HL-60/S4 (cell line): Measurements from ENCODE around the gene UBA7.

Experiments used
- in situ Hi-C: fragments of 300-500 bp; cut with MboI; formaldehyde crosslinking; loops from 2 replicates; pipeline ENCODE4 v1.14.3; 2022; ENCODE audit warnings: low sequenced_read_pairs

UBA7 gene

DNA sequence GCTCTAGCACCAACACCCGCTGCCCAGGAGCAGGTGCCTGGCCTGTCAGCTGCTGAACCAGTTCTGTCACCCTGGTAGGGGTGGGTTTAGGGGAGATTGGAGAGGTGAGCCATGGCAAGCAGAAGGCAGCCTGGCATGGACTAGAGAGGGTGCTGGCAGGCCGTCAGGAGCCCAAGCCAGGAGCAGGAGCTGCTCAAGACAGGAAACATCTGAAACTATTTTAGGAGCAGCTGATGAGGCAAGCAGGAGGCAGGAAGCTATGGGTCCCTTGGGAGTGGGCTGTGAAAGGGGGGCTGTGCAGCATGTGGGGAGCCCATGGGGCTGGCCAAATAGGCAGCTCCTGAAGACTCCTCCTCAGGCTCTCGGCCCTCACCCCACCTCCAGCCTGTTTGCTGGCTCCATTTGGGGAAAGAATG lies 8.4 kb downstream of the UBA7 start:
- in situ Hi-C loops: no loop called here

DNA sequence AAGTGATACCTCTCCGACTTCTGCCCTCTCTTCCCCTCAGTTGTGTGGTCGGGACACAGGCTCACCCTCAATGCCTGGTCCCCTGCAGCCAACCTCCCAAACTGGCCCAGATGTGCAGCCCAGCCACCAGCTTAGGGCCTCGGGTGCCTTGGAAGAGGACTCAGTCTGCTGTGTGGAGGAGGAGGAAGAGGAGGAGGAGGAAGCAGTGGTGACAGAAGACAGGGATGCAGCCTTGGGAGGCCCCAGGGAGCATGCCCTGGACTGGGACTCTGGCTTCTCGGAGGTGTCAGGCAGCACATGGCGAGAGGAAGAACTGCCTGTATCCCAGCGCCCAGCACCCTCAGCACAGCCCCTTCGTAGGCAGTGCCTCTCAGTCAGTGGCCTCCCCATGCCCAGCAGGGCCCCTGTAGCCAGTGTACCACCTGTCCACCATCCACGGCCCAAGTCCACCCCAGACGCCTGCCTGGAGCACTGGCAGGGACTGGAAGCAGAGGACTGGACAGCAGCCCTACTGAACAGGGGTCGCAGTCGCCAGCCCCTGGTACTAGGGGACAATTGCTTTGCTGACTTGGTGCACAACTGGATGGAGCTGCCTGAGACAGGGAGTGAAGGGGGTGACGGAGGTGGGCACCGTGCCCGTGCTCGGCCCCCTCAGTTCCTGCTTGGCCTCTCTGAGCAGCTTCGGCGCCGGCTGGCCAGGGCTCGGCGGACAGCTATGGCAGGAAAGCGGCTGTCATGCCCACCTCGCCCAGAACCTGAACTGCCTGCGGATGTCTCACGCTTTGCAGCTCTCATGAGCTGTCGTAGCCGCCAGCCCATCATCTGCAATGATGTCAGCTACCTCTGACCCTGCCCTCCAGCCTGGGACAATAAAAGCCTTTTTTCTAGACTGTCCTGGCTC lies 9.4 kb downstream of the UBA7 start:
- in situ Hi-C loops: no loop called here

DNA sequence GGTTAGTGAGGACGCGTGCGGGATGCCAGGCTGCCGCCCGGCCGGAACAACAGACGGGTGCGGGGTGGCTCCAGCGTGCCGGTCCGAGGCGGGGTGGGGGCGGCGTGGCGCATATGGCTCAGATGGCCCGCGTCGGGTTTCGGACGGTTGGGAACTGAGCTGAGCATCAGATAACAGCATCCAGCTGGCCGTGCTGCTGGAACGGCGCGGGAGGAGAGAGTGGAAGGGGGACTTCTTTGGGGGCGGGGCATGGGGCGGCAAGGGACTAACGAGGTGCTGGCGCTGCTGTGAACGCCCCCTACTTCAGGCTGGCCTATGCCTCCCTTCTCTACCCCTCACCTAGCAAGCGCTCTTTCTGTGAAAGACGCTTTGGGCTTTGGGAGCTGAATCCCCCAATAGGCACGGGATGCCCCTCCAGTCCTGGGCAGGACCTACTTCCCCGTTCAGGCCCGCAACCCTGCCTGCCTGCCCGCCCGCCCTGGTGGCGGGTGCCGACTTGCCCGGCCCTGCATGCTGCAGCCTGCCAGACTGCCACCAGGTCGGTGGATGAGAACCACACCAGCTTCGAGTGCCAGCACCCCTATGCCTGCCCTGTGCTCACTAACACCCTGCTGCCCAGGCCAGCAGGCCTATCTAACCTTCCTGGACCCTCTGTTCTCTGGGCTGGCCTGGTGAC lies 10.2 kb downstream of the UBA7 start:
- in situ Hi-C loops: no loop called here

DNA sequence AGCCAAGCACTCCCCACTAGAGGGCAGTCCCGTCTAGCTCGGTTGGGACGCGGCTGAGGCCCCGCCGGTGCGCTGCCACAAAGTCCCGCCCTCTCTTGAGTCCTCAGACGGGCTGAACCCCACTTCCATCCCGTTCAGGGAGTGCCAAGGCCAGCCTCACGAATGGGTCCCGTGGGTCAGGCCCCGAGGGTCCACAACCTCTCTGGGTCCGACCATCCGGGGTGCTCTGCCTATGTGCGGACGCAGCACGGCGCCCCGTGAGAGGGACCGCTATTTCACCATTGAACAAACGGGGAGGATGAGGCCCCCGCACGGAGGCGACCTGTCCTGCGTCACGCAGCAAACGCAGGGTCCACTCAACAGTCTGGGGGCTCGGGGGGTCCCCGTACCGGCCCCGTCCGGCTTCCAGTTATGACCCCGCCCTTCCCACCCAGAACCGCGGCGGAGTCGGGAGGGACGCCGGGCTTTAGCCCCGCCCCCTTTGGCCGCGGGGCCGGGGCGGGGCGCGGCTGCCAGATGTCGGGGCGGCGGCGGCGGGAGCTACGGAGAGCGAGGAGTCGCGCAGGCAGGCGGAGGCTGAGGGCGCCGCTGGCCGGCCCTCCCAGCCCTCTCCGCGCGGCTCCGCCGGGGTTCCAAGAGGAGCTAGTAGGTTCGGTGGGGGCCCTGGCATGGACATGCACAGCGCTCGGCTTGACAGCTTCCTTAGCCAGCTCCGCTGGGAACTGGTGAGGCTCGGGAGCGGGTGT lies 10.9 kb downstream of the UBA7 start, which contains the start of gene INKA1:
INKA1 (plus strand) TSS at position 543 of the 746 bp plus-strand sequence; CDS start at position 675, 132 bp downstream.
- in situ Hi-C loops: no loop called here

DNA sequence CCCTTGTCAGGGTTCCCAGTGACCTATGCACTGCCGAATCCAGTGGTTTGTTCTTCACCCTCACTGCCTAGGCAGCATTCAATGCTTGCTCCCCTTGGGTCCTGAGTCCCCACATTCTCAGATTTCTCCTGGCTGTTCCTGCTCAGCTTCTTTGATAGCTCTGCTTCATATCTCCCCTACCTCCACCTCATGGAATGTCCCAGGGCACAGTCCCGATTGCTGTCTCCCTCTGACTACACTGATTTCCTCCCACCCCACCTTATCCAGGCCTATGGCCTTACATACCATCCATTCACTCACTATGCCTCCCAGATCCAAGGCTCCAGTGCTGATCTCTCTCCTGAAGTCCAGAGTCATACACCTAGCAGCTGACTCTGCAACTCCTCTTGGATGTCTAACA lies 12.6 kb downstream of the UBA7 start:
- in situ Hi-C loops: no loop called here

DNA sequence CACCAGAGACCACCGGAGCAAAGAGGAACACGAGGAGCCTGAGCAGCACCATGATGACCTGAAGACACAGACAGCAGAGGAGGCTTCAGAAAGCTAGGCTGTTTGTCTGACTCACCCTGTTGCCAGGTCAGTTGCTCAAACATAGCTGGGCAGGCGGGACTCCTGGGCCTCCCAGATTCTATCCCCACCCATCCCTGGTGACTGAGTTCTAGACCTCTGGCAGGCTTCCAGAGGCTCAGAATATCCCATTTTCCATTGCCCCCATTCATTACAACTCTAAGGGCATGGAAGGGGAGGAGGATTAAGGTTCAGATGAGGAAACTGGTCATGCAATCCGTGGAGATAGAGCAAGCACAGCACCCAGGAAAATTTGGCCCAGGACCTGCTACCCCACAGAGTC lies 14.0 kb downstream of the UBA7 start, which contains the start of gene CDHR4:
CDHR4 (minus strand) TSS at position 113 of the 400 bp plus-strand sequence; CDS start at position 52, 61 bp downstream.
- in situ Hi-C loops: no loop called here

DNA sequence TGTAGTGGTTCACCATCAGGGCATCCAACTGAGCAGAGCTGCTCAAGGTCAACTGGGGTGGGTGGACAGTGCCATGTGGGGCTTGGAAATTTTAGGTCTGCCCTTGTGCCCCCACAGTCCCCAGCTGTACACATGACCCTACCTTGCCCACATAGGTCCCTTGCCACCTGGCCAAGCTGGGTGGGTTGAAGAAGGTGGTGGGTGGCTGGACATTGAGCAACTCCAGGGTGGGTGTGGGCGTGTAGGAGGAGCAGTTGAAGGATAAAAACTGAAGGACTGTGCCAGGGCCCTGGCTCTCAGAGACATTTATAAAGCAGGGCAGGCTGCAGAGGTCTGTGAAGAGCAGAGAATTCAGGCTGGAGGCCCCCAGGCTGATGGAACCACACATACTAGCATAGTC lies 14.6 kb downstream of the UBA7 start:
- in situ Hi-C loops: no loop called here

DNA sequence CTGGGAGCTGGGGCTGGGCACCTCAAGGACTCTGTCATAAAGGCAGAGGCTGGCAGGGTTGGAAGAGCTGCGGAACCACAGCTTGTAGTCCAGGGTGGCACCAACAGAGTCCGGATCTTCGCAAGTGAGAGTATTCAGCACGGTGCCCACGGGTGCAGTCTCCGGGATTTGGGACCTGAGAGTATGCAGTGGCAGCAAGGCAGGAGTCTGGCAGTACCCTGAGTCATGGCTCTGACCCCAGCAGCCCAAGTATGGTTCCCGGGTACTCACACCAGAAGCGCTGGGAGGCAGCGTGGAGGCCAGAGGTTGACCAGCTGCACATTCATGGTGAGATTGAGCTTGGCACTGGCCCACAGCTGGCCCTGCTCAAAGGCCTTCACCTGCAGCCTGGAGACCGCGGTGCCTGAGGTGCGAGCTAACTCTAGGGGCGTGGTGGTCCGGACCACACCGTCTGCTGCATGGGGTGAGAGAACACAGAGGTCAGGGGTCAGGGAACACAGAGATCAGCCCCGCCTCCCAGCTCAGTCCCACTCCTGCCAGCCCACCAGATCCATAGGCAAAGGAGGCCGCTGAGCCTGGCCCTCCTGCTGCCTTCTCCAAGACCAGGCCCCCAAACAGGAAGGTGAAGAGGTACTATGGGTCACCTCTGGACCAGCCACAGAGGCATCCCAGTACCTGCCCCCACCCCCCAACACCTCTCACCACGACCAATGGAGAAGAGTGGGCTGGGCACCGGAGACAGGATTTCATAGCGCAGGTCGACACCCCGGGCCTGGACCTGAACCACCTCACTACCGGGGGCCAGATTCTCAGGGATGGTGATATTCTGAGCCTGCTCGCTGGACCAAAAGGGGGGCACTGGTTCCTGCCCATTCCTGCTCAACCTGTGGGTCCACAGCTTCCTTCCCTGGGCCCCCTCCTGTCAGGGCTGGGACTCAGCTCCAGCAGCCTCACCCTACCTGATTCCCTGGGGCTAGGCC lies 18.5 kb downstream of the UBA7 start:
- in situ Hi-C loops: no loop called here

DNA sequence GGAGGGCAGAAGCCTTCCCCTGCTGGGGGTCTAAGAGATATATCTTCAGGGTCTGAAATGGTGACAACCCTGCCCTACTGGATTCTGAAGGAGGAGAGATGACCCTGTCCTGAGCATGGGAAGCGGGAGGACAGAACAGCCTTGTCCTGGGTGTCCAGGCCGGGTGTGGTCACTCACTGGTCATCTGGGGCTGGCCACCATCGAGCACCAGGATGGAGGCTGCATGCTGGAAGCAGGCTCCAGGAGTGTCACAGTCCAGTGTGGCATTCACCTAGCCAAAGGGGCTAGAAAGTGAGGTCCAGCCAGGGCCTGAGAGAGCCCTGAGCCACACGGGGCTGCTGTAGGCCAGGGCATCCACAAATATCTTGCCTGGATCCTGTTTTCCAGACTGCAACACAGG lies 19.3 kb downstream of the UBA7 start:
- in situ Hi-C loops: no loop called here

DNA sequence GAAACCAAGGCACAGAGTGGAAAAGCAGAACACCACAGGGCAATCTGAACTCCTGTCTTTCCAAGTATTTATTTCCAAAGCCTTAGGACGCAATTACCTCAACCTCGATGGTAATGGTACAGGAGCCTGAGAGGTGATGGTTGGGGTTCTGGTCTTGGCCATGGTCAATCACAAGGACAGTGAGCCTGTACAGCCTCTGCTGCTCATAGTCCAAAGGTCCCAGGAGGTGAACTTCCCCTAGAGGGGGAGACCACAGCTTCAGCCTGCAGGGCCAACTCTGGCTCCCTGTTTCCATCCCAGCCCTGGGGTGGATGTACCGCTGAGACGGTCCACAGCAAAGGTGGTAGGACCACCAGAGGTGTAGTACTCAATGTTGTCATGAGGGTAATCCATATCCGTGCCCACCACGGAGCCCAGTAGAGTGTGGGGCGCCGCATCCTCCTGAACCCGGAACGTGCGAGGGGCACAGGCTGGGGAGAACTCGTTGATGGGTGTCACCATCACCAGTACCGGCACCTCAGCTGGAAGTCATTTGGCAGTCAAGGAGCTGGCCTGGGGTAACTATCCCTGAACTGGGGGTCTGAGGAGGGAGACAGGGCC lies 20.2 kb downstream of the UBA7 start:
- in situ Hi-C loops: no loop called here

DNA sequence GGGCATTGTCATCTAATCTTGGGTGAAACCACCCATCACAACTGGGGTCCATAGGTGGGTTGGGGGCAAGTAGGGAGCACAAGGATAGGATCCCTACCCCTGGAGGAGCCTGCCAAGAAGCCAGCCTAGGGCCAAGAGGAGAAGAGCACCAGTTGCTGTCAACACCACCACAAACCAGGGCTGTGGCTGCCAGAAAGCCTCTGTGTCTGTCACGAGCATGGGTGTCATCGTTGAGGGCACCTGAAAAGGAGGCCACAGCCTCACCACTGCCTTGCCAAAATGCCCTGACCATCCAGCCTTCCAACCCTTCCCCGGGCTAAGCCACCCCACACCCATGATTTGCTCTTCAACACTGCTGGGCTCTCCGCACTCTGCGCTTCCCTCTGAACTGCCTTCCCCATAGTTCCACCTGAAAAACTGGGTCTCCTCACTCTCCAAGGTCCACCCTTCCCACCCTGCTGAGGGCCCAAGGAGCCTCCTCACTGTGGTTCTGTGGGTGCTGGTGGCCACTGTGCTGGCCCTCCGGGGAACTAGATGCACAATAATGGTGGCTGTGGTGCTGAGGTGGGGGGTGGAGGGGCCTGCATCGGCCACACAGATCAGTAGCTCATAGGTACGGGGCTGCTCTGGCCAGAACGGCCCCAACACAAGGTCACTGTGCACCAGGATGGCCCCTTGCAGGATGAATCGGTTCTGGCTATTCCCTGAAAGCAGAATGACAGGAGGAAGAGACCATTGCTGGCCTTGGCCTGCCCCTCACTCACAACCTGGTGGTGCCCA lies 21.2 kb downstream of the UBA7 start:
- in situ Hi-C loops: no loop called here

DNA sequence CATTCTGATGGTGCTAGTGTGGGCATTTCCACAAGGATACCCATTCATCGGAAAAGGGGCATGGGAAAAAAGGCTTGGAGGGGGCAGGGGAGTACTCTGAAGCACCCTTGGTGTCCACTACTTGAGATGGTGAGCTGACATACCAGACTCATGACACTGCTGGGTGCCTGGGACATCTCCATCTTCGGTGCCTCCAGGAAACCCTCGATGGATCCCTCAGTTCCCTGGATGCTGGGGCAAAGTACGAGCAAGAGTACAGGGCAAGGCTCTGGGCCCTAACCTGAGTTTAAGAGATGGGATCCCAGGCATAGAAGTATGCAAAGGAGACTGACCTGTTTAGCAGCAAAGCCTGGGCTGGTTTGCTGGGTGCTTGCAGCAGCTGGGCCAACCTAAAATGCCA lies 22.2 kb downstream of the UBA7 start:
- in situ Hi-C loops: no loop called here

DNA sequence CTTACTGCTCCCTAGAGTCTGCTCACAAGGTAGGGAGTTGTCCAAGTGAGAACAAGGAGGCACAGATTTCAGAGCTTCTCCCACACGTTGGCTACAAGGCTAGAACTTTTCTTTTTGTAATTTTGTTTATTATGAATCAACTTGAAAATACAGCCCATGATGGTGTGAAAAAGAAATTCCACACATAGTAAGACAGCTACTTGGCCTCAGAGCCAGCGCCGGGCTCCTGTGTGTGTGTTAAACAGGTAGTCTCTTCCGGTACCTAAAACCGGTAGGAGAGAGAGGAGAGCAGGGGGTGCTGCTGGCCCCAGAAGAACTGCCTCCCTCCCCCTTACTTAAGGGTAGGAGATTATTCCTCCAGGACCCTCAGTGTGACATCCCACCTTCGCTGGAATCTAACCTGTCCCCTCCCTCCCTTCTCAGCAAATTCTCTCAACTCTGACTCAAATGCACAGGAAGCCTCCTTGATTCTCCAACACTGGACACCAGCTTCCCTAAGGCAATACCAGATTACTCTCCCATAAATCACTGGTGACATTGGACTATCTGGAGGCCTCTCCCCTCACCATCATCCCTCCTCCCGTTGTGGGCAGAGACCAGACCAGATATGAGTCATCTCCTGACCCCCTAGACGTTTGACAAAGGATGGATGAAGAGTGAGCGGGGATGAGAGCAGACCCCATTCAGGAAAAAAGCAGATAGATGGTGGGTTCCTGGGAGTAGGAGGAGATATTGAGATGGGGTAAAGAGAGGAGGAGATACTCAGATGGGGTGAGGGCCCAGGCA lies 22.9 kb downstream of the UBA7 start:
- in situ Hi-C loops: no loop called here

DNA sequence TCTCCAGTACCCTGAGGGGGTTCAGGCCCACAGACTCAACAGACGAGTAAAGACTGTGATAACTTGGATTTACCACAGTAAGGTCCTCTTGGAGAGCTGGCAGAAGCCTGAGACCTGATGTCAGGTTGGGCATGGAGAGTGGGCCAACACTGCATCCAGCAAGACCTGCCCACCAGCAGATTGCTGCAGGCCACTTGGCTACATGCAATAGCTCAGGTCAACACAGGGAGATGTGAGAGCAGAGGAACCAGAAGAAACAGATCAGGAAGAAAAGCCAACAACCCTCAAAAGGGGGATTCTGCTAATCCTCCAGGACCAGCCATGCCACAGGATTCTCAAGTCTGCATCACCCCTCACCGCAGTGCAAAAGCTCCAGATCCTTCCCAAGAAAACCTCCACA lies 25.7 kb downstream of the UBA7 start:
- in situ Hi-C loops: no loop called here

DNA sequence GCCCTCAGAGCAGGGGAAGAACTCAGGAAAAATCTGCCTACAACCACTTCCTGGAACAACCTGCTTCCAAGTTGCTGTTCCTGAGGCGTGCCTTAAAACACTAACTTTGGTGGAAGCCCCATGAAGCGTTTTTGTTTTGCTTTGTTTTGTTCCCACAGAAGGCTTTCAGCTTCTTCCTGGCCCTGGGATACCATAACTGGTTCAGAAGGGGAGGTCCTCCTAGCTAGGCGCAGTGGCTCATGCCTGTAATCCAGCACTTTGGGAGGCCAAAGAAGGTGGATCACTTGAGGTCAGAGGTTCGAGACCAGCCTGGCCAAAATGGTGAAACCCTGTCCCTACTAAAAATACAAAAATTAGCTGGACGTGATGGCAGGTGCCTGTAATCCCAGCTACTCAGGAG lies 26.2 kb downstream of the UBA7 start:
- in situ Hi-C loops: no loop called here

DNA sequence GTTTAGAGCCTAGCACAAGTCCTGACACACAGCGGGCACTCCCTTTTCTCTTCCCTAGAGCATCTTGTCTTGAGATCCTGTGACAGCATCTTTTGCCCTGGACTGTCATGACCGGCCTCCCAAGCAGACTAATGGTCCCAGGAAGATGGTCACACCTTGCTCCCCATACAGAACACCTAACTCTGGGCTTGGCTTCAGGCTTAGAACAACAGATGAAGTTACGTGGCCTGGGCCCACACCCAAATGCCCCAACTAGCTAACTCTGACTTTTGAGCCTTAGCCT lies 26.6 kb downstream of the UBA7 start:
- in situ Hi-C loops: no loop called here

DNA sequence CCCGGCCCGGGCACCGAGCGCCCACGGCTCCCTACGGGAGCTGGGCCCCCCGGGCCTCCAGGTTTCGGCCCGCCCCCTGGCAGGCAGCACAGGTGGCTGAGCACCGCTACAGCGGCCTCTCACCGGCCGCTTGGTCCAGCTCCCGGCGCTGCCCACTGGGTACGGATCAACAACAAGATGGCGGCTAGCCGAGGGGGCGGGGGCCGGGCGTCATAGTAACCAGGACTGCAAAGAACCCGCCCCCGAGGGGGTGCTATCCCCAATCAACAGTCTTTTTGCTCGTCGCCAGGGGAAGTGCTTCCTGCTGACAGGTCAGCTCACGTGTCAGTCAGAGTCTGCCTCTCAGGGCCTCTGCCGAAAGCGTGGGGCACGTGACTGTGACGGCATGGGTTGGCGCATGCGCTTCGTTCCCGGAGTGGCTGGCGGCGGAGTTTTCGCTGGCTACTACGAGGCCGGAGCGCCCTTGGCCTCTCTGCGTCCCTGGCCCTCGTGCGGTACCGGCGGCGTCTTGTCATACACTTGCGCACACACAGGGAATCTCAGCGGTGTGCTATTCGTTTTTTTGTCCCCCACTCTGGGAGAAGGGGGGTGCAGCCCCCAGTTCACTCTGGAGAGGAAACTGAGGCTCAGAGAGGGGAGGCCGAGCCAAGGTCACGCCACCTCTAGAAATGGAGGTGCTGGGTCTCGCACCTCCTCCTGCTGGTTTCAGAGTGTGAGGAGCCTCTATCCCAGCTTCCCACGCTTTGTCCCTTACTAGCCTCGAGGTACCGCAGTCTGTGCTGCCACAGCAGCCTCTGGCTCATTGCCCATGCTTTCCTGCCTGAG lies 27.2 kb downstream of the UBA7 start, which contains the start of gene IP6K1:
IP6K1 (minus strand) TSS at position 186 of the 825 bp plus-strand sequence. CDS start 38,502 bp downstream, outside the sequence.
- in situ Hi-C loops: no loop called here
